ENCODE measurements around the gene PRR5L. TPM values are rescaled to one million over a fixed set of nuclear protein-coding genes. Genes with fewer than 3 reads are reported as not detected.

PRR5L gene
- polyA plus RNA-seq (2013, experiment 1 of 2), result 10.3 TPM
- polyA plus RNA-seq (2013, experiment 2 of 2), result 9.7 TPM

- Histone ChIP-seq H4K91ac (ENCODE audit: low read depth, low read length, poor library complexity) (no peak within 1 kb of the TSS), H3K27ac (replicated peaks; ENCODE audit: low read length) (no peak within 1 kb of the TSS), H4K8ac (ENCODE audit: low read depth, low read length) (no peak within 1 kb of the TSS), H3K4me1 (ENCODE audit: control insufficient read depth in 2 of 2, insufficient read depth in 1 of 2, low read depth in 1 of 2, low read length in 2 of 2) (peaks cover 5 to 13% of the 10 kb centered on the region in 2 donors), H2AK5ac (ENCODE audit: low read depth, low read length) (no peak within 1 kb of the TSS), H3K23ac (ENCODE audit: low read depth, low read length, poor library complexity) (no peak within 1 kb of the TSS), H3K27me3 (ENCODE audit: control insufficient read depth in 3 of 3, insufficient read depth in 3 of 3, low read depth in 1 of 3, low read length in 3 of 3) (no peaks in the 10 kb centered on the region), H2AFZ (ENCODE audit: low read length) (no peak within 1 kb of the TSS), H2BK120ac (ENCODE audit: low read depth, low read length) (no peak within 1 kb of the TSS), H3K9me3 (replicated peaks in 1 of 2; ENCODE audit: control insufficient read depth in 2 of 2, insufficient read depth in 1 of 2, low read depth in 1 of 2, low read length in 2 of 2) (peaks cover 0 to 21% of the 10 kb centered on the region in 2 donors), H3K9ac (ENCODE audit: low read depth, low read length, poor library complexity) (no peak within 1 kb of the TSS), H3K18ac (ENCODE audit: low read length) (no peak within 1 kb of the TSS), H3K14ac (ENCODE audit: low read length) (no peak within 1 kb of the TSS), H3K4me2 (ENCODE audit: insufficient read depth, low read length, poor library complexity, severe bottlenecking) (no peak within 1 kb of the TSS), H2BK5ac (ENCODE audit: low read length) (no peak within 1 kb of the TSS), H2BK12ac (ENCODE audit: low read length) (no peak within 1 kb of the TSS), H3K4me3 (ENCODE audit: low read length in 2 of 2) (no peak within 1 kb of the TSS), H3K79me1 (ENCODE audit: low read depth, low read length) (no peaks in the 10 kb centered on the region), H3K4ac (ENCODE audit: low read length) (no peak within 1 kb of the TSS), H2BK15ac (ENCODE audit: low read length) (no peak within 1 kb of the TSS), H3K36me3 (replicated peaks in 1 of 2; ENCODE audit: control insufficient read depth in 2 of 2, insufficient read depth in 2 of 2, low read length in 2 of 2) (no peaks in the 10 kb centered on the region)
- no CpG with 5 or more reads among the region's 3 CpGs for WGBS, 2 donors (ENCODE audit: extremely low coverage in 2 of 2, insufficient read length in 2 of 2, insufficient replicate concordance in 1 of 2)
- no peak for DNase-seq (ENCODE audit: low spot score)
Measured at GRCh38 chr11:36295926-36296325, at the start of gene PRR5L. Gene PRR5L (plus strand): TSS chr11:36296288. CDS start chr11:36401122, 104,834 bp downstream.

GRCh38 chr11:36247493-36247892, 48.6 kb upstream of the PRR5L start:
- H3K27ac ChIP-seq (replicated peaks; ENCODE audit: low read length), result no peak overlapping the region
- no peak for DNase-seq (ENCODE audit: low spot score)
- H3K9me3 ChIP-seq (replicated peaks in 1 of 2; ENCODE audit: control insufficient read depth in 2 of 2, insufficient read depth in 1 of 2, low read depth in 1 of 2, low read length in 2 of 2), result peaks cover 2 to 19% of the 10 kb centered on the region in 2 donors
- H2BK15ac ChIP-seq (ENCODE audit: low read length), result no peak overlapping the region
- peaks cover 8 to 15% of the 10 kb centered on the region in 2 donors for H3K4me1 ChIP-seq (ENCODE audit: control insufficient read depth in 2 of 2, insufficient read depth in 1 of 2, low read depth in 1 of 2, low read length in 2 of 2)
- H3K36me3 ChIP-seq (replicated peaks in 1 of 2; ENCODE audit: control insufficient read depth in 2 of 2, insufficient read depth in 2 of 2, low read length in 2 of 2), result peaks cover 0 to 2% of the 10 kb centered on the region in 2 donors
- H3K79me1 ChIP-seq (ENCODE audit: low read depth, low read length), result no peaks in the 10 kb centered on the region
- H3K4ac ChIP-seq (ENCODE audit: low read length), result no peak overlapping the region
- H3K9ac ChIP-seq (ENCODE audit: low read depth, low read length, poor library complexity), result no peak overlapping the region
- no peak overlapping the region for H4K8ac ChIP-seq (ENCODE audit: low read depth, low read length)
- H3K4me2 ChIP-seq (ENCODE audit: insufficient read depth, low read length, poor library complexity, severe bottlenecking), result no peak overlapping the region
- no peak overlapping the region for H2BK120ac ChIP-seq (ENCODE audit: low read depth, low read length)
- no peak overlapping the region for H2BK12ac ChIP-seq (ENCODE audit: low read length)
- no peak overlapping the region for H4K91ac ChIP-seq (ENCODE audit: low read depth, low read length, poor library complexity)
- H3K18ac ChIP-seq (ENCODE audit: low read length), result no peak overlapping the region
- no peak overlapping the region for H2BK5ac ChIP-seq (ENCODE audit: low read length)
- WGBS, 2 donors (ENCODE audit: extremely low coverage in 2 of 2, insufficient read length in 2 of 2, insufficient replicate concordance in 1 of 2), result no CpG with 5 or more reads among the region's 3 CpGs
- H3K27me3 ChIP-seq (ENCODE audit: control insufficient read depth in 3 of 3, insufficient read depth in 3 of 3, low read depth in 1 of 3, low read length in 3 of 3), result no peaks in the 10 kb centered on the region
- no peak overlapping the region for H2AK5ac ChIP-seq (ENCODE audit: low read depth, low read length)
- H3K4me3 ChIP-seq (ENCODE audit: low read length in 2 of 2), result no peak overlapping the region
- H2AFZ ChIP-seq (ENCODE audit: low read length), result no peak overlapping the region
- no peak overlapping the region for H3K14ac ChIP-seq (ENCODE audit: low read length)
- H3K23ac ChIP-seq (ENCODE audit: low read depth, low read length, poor library complexity), result no peak overlapping the region

GRCh38 chr11:36248436-36248835, 47.7 kb upstream of the PRR5L start:
- Histone ChIP-seq H2AK5ac (ENCODE audit: low read depth, low read length) (no peak overlapping the region), H3K4me2 (ENCODE audit: insufficient read depth, low read length, poor library complexity, severe bottlenecking) (no peak overlapping the region), H2AFZ (ENCODE audit: low read length) (no peak overlapping the region), H3K27ac (replicated peaks; ENCODE audit: low read length) (no peak overlapping the region), H3K4ac (ENCODE audit: low read length) (no peak overlapping the region), H3K4me1 (ENCODE audit: control insufficient read depth in 2 of 2, insufficient read depth in 1 of 2, low read depth in 1 of 2, low read length in 2 of 2) (peaks cover 8 to 22% of the 10 kb centered on the region in 2 donors), H3K27me3 (ENCODE audit: control insufficient read depth in 3 of 3, insufficient read depth in 3 of 3, low read depth in 1 of 3, low read length in 3 of 3) (no peaks in the 10 kb centered on the region), H4K91ac (ENCODE audit: low read depth, low read length, poor library complexity) (no peak overlapping the region), H3K9me3 (replicated peaks in 1 of 2; ENCODE audit: control insufficient read depth in 2 of 2, insufficient read depth in 1 of 2, low read depth in 1 of 2, low read length in 2 of 2) (peaks cover 2 to 19% of the 10 kb centered on the region in 2 donors), H2BK5ac (ENCODE audit: low read length) (no peak overlapping the region), H2BK12ac (ENCODE audit: low read length) (no peak overlapping the region), H4K8ac (ENCODE audit: low read depth, low read length) (no peak overlapping the region), H3K23ac (ENCODE audit: low read depth, low read length, poor library complexity) (no peak overlapping the region), H3K18ac (ENCODE audit: low read length) (no peak overlapping the region), H3K14ac (ENCODE audit: low read length) (no peak overlapping the region), H3K36me3 (replicated peaks in 1 of 2; ENCODE audit: control insufficient read depth in 2 of 2, insufficient read depth in 2 of 2, low read length in 2 of 2) (no peaks in the 10 kb centered on the region), H3K79me1 (ENCODE audit: low read depth, low read length) (no peaks in the 10 kb centered on the region), H3K9ac (ENCODE audit: low read depth, low read length, poor library complexity) (no peak overlapping the region), H2BK15ac (ENCODE audit: low read length) (no peak overlapping the region), H2BK120ac (ENCODE audit: low read depth, low read length) (no peak overlapping the region), H3K4me3 (ENCODE audit: low read length in 2 of 2) (no peak overlapping the region)
- DNase-seq (ENCODE audit: low spot score), result no peak
- no CpG with 5 or more reads among the region's 4 CpGs for WGBS, 2 donors (ENCODE audit: extremely low coverage in 2 of 2, insufficient read length in 2 of 2, insufficient replicate concordance in 1 of 2)

- H3K27me3 ChIP-seq (ENCODE audit: control insufficient read depth in 3 of 3, insufficient read depth in 3 of 3, low read depth in 1 of 3, low read length in 3 of 3), result no peaks in the 10 kb centered on the region
- no peak overlapping the region for H2AFZ ChIP-seq (ENCODE audit: low read length)
- no peak overlapping the region for H3K9ac ChIP-seq (ENCODE audit: low read depth, low read length, poor library complexity)
- no peak overlapping the region for H3K27ac ChIP-seq (replicated peaks; ENCODE audit: low read length)
- H3K4ac ChIP-seq (ENCODE audit: low read length), result no peak overlapping the region
- no peak overlapping the region for H3K18ac ChIP-seq (ENCODE audit: low read length)
- no CpG with 5 or more reads among the region's 2 CpGs for WGBS, 2 donors (ENCODE audit: extremely low coverage in 2 of 2, insufficient read length in 2 of 2, insufficient replicate concordance in 1 of 2)
- no peak overlapping the region for H4K8ac ChIP-seq (ENCODE audit: low read depth, low read length)
- no peaks in the 10 kb centered on the region for H3K79me1 ChIP-seq (ENCODE audit: low read depth, low read length)
- H3K23ac ChIP-seq (ENCODE audit: low read depth, low read length, poor library complexity), result no peak overlapping the region
- no peaks in the 10 kb centered on the region for H3K36me3 ChIP-seq (replicated peaks in 1 of 2; ENCODE audit: control insufficient read depth in 2 of 2, insufficient read depth in 2 of 2, low read length in 2 of 2)
- no peak overlapping the region for H2BK120ac ChIP-seq (ENCODE audit: low read depth, low read length)
- H2BK5ac ChIP-seq (ENCODE audit: low read length), result no peak overlapping the region
- H2BK12ac ChIP-seq (ENCODE audit: low read length), result no peak overlapping the region
- H3K4me2 ChIP-seq (ENCODE audit: insufficient read depth, low read length, poor library complexity, severe bottlenecking), result no peak overlapping the region
- no peak overlapping the region for H2AK5ac ChIP-seq (ENCODE audit: low read depth, low read length)
- peaks cover 2 to 19% of the 10 kb centered on the region in 2 donors for H3K9me3 ChIP-seq (replicated peaks in 1 of 2; ENCODE audit: control insufficient read depth in 2 of 2, insufficient read depth in 1 of 2, low read depth in 1 of 2, low read length in 2 of 2)
- H3K4me1 ChIP-seq (ENCODE audit: control insufficient read depth in 2 of 2, insufficient read depth in 1 of 2, low read depth in 1 of 2, low read length in 2 of 2), result peaks cover 8 to 22% of the 10 kb centered on the region in 2 donors
- H4K91ac ChIP-seq (ENCODE audit: low read depth, low read length, poor library complexity), result no peak overlapping the region
- no peak overlapping the region for H3K4me3 ChIP-seq (ENCODE audit: low read length in 2 of 2)
- DNase-seq (ENCODE audit: low spot score), result no peak
- no peak overlapping the region for H3K14ac ChIP-seq (ENCODE audit: low read length)
- no peak overlapping the region for H2BK15ac ChIP-seq (ENCODE audit: low read length)
Measured at GRCh38 chr11:36249246-36249645, 46.8 kb upstream of the PRR5L start.
